IMR-90 (cell line): ENCODE results near the gene SORCS1. TPM values are rescaled to one million over a fixed set of nuclear protein-coding genes. Genes with fewer than 3 reads are reported as not detected.

ENCODE experiments used
- ATAC-seq: fragments of 200-7000 bp; cut with Tn5 transposase; 2 replicates; pipeline ENCODE4 v1.9.1; 2020; ENCODE audit warnings: low read depth, mild to moderate bottlenecking, moderate library complexity
- BruUV-seq: library from RNA; stranded (reverse); fragments of 400-500 nt; replicated peaks from 2 replicates; lab custom pipeline; 2021; lab: Mats Ljungman, UMichigan
- CTCF ChIA-PET: fragments of 300-600 bp; formaldehyde crosslinking; extraction: SDS; loops from one replicate; lab custom pipeline; 2021; ENCODE audit warnings: antibody characterized with exemption; lab: Yijun Ruan, JAX
- POLR2A ChIA-PET: fragments of 300-600 bp; sonication (Branson Sonifier 250); formaldehyde crosslinking; loops from one replicate; lab custom pipeline; 2022; ENCODE audit warnings: antibody characterized with exemption; ENCODE audit not compliant: unreplicated experiment; lab: Charles Lee
- DNase-seq: peaks from one replicate; pipeline ENCODE4 v3.0.0; 2013
- H2AFZ ChIP-seq: replicated peaks from 2 replicates; pipeline ENCODE3; 2013; ENCODE audit warnings: low read length, mild to moderate bottlenecking; ENCODE audit not compliant: poor library complexity
- H2AK5ac ChIP-seq: 2 replicates; pipeline ENCODE4 v1.6.1; 2013; ENCODE audit warnings: low read depth, low read length, inconsistent platforms
- H2AK9ac ChIP-seq: replicated peaks from 2 replicates; pipeline ENCODE3; 2013; ENCODE audit warnings: mild to moderate bottlenecking, low read depth, low read length, moderate library complexity; ENCODE audit not compliant: poor library complexity
- H2BK120ac ChIP-seq: 2 replicates; pipeline ENCODE4 v1.6.1; 2013; ENCODE audit warnings: low read depth, low read length, inconsistent platforms
- H2BK15ac ChIP-seq: 3 replicates; pipeline ENCODE4 v1.6.1; 2013; ENCODE audit warnings: low read depth, low read length, inconsistent platforms
- H2BK20ac ChIP-seq: 2 replicates; pipeline ENCODE4 v1.6.1; 2013; ENCODE audit warnings: low read depth, mild to moderate bottlenecking, inconsistent platforms, low read length, moderate library complexity
- H2BK5ac ChIP-seq: 2 replicates; pipeline ENCODE4 v1.6.1; 2013; ENCODE audit warnings: mild to moderate bottlenecking, low read depth, low read length, inconsistent platforms; ENCODE audit not compliant: poor library complexity, severe bottlenecking
- H3K14ac ChIP-seq: replicated peaks from 2 replicates; pipeline ENCODE4 v1.6.1; 2013; ENCODE audit warnings: low read depth, low read length, inconsistent platforms
- H3K18ac ChIP-seq: 2 replicates; pipeline ENCODE4 v1.6.1; 2013; ENCODE audit warnings: low read depth, low read length, control low read depth
- H3K23ac ChIP-seq: 2 replicates; pipeline ENCODE4 v1.6.1; 2013; ENCODE audit warnings: low read depth, low read length, inconsistent platforms
- H3K27ac ChIP-seq: 2 replicates; pipeline ENCODE4 v1.5.1; 2013; ENCODE audit warnings: mild to moderate bottlenecking, control low read depth, low read length; ENCODE audit not compliant: insufficient read depth
- H3K27me3 ChIP-seq: 2 replicates; pipeline ENCODE4 v1.6.1; 2013; ENCODE audit warnings: low read length; ENCODE audit not compliant: control insufficient read depth, insufficient read depth
- H3K36me3 ChIP-seq: 2 replicates; pipeline ENCODE4 v1.6.1; 2013; ENCODE audit warnings: low read length, mixed read lengths; ENCODE audit not compliant: control insufficient read depth, insufficient read depth
- H3K4ac ChIP-seq: 2 replicates; pipeline ENCODE4 v1.6.1; 2013; ENCODE audit warnings: low read depth, low read length, inconsistent platforms
- H3K4me1 ChIP-seq: 2 replicates; pipeline ENCODE4 v1.6.1; 2013; ENCODE audit warnings: low read length, mixed read lengths; ENCODE audit not compliant: control insufficient read depth, insufficient read depth
- H3K4me2 ChIP-seq: 2 replicates; pipeline ENCODE4 v1.6.1; 2013; ENCODE audit warnings: low read depth, mild to moderate bottlenecking, control low read depth, low read length, moderate library complexity
- H3K4me3 ChIP-seq: 2 replicates; pipeline ENCODE4 v1.5.1; 2013; ENCODE audit warnings: low read depth, mild to moderate bottlenecking, control low read depth, low read length, moderate library complexity; ENCODE audit not compliant: insufficient read depth
- H3K56ac ChIP-seq: 2 replicates; pipeline ENCODE4 v1.6.1; 2013; ENCODE audit warnings: low read length, inconsistent platforms; ENCODE audit not compliant: insufficient read depth; ENCODE audit errors: extremely low read depth
- H3K79me1 ChIP-seq, 2 experiments: 2 replicates each; pipeline ENCODE4 v1.6.1; 2013; ENCODE audit warnings: low read length in 2 of 2, inconsistent platforms in 1 of 2, low read depth in 1 of 2
- H3K9ac ChIP-seq: 2 replicates; pipeline ENCODE4 v1.6.1; 2013; ENCODE audit warnings: low read depth, low read length, control low read depth
- H3K9me1 ChIP-seq: 2 replicates; pipeline ENCODE4 v1.6.1; 2013; ENCODE audit warnings: low read length, inconsistent platforms; ENCODE audit not compliant: insufficient read depth
- H3K9me3 ChIP-seq: 2 replicates; pipeline ENCODE4 v1.6.1; 2013; ENCODE audit warnings: low read length; ENCODE audit not compliant: control insufficient read depth, insufficient read depth
- H4K20me1 ChIP-seq: 2 replicates; pipeline ENCODE4 v1.6.1; 2013; ENCODE audit warnings: low read length, inconsistent platforms; ENCODE audit not compliant: insufficient read depth
- H4K5ac ChIP-seq: 2 replicates; pipeline ENCODE4 v1.6.1; 2013; ENCODE audit warnings: mild to moderate bottlenecking, low read depth, low read length, control low read depth
- H4K8ac ChIP-seq, 2 experiments: 2 replicates each; pipeline ENCODE4 v1.6.1; 2013; ENCODE audit warnings: low read depth in 2 of 2, low read length in 2 of 2, control low read depth in 1 of 2, inconsistent platforms in 1 of 2
- H4K91ac ChIP-seq: 2 replicates; pipeline ENCODE4 v1.6.1; 2013; ENCODE audit warnings: low read depth, low read length, inconsistent platforms; ENCODE audit not compliant: insufficient read depth
- BHLHE40 ChIP-seq: fragments of 150-350 bp; IDR thresholded peaks from 2 replicates; pipeline ENCODE4 v1.6.1; 2016; ENCODE audit warnings: mild to moderate bottlenecking, low read depth, low read length
- WGBS, 2 experiments: methylation state at CpG; one replicate each; pipeline versions ENCODE4 v1.1.5 to v1.1.7; 2013; ENCODE audit warnings: missing lambda C conversion rate in 2 of 2; ENCODE audit not compliant: insufficient read length in 1 of 2; ENCODE audit errors: extremely low coverage in 2 of 2; 5-methylcytosine and 5-hydroxymethylcytosine counted together
- dilution Hi-C: fragments of 300-500 bp; cut with HindIII; formaldehyde crosslinking; loops from one replicate; pipeline ENCODE4 v1.14.3; 2018; ENCODE audit warnings: low sequenced_read_pairs; ENCODE audit not compliant: unreplicated experiment
- in situ Hi-C: fragments of 300-500 bp; cut with MboI; formaldehyde crosslinking; loops from 3 replicates; pipeline ENCODE4 v1.14.3; 2019; ENCODE audit warnings: low sequenced_read_pairs, inconsistent platforms, mixed read lengths
- intact Hi-C: fragments of 100-400 bp; cut with micrococcal nuclease; formaldehyde crosslinking; loops from 2 replicates; pipeline ENCODE4 v1.10.0; 2022
- polyA plus RNA-seq, 3 experiments: library from polyadenylated mRNA; depleted of rRNA; stranded (reverse); fragments of >200 nt; gene quantifications; 2 replicates each; pipeline ENCODE4 v1.2.3, GENCODE V29; 2012; ENCODE audit warnings: low replicate concordance in 1 of 3
- total RNA-seq: library from RNA; depleted of rRNA; stranded (reverse); fragments of >200 nt; gene quantifications from 2 replicates; pipeline ENCODE4 v1.2.3, GENCODE V29; 2012

The SORCS1 gene
- total and polyA plus RNA-seq, 2 of the 4 experiments (the other 2 are of a cell fraction): under 0.01 TPM; not detected in 1

DNA sequence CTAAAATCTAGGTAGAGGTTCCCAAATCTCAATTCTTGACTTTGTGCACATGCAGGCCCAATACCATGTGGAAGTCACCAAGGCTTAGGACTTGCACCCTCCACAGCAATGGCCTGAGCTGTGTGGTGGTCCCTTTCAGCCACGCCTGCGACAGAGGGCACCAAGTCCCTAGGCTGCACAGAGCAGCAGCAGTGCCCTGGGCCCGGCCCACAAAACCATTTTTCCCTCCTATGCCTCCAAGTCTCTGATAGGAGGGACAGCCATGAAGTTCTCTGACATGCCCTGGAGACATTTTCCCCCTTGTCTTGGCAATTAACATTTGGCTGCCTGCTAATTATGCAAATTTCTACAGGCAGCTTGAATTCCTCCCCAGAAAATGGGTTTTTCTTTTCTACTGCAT lies 375.5 kb downstream of the SORCS1 start:
- Histone ChIP-seq H3K36me3 (no peaks in the 10 kb centered on the region), H2AK5ac (no peak overlapping the region), H3K27ac (no peak overlapping the region), H3K56ac (no peak overlapping the region), H3K23ac (no peak overlapping the region), H4K20me1 (no peaks in the 10 kb centered on the region), H4K91ac (no peak overlapping the region), H3K4me3 (no peak overlapping the region), H3K9me3 (peaks cover 3% of the 10 kb centered on the region; the same call in 1 of the 2 replicates), H4K5ac (no peak overlapping the region), H3K14ac (no peak overlapping the region), H2BK20ac (no peak overlapping the region), H4K8ac (no peak overlapping the region), H2AFZ (no peak overlapping the region), H3K18ac (no peak overlapping the region), H3K4ac (no peak overlapping the region), H3K9ac (no peak overlapping the region), H3K79me1 (no peaks in the 10 kb centered on the region), H2BK15ac (no peak overlapping the region), H2BK5ac (no peak overlapping the region), H3K9me1 (no peaks in the 10 kb centered on the region), H3K27me3 (no peaks in the 10 kb centered on the region), H2AK9ac (no peak overlapping the region), H3K4me2 (no peak overlapping the region), H3K4me1 (no peaks in the 10 kb centered on the region), H2BK120ac (no peak overlapping the region)
- 80% methylated on average over 1 of the region's 3 CpGs; no CpG with 5 or more reads in 1 of the 2 experiments for WGBS, 2 experiments
- CTCF ChIA-PET: no interaction called here
- ATAC-seq: no peak
- POLR2A ChIA-PET: no interaction called here
- dilution Hi-C loops (no loop called here), in situ Hi-C loops (no loop called here), intact Hi-C loops (no loop called here)
- TF ChIP-seq BHLHE40: no peak
- BruUV-seq: no TSS peak
- DNase-seq: no peak
